ENCODE data around the gene IRF2. TPM values are rescaled to one million over a fixed set of nuclear protein-coding genes. Genes with fewer than 3 reads are reported as not detected.
"Not testable (repeated sequence)": the region's sequence is repeated elsewhere in the genome, so short reads cannot be mapped to it uniquely, and the experiment has no call there.

IRF2 gene
- total RNA-seq, 1 donor from 2014 or later, result 27.6 TPM

GRCh38 chr4:184344435-184344834, 129.9 kb downstream of the IRF2 start:
- no peaks in the 10 kb centered on the region for H3K36me3 Mint-ChIP-seq (ENCODE audit: low read depth, unreplicated experiment)
- peak overlapping the region; percentile 77 for H3K27ac Mint-ChIP-seq (ENCODE audit: unreplicated experiment)
- peaks cover 13% of the 10 kb centered on the region for H3K27me3 Mint-ChIP-seq (ENCODE audit: unreplicated experiment)
- no peaks in the 10 kb centered on the region for H3K9me3 Mint-ChIP-seq (ENCODE audit: unreplicated experiment)
- H3K4me1 Mint-ChIP-seq (ENCODE audit: unreplicated experiment), result peaks cover 41% of the 10 kb centered on the region
- no peak for DNase-seq (ENCODE audit: low spot score)
- no peak for TF ChIP-seq CTCF (IDR thresholded peaks at IDR 0.05; ENCODE audit: unreplicated experiment)
- peak overlapping the region; percentile 82 for H3K4me3 Mint-ChIP-seq (ENCODE audit: unreplicated experiment)

GRCh38 chr4:184343502-184344177, 130.7 kb downstream of the IRF2 start:
- no peak for TF ChIP-seq CTCF (IDR thresholded peaks at IDR 0.05; ENCODE audit: unreplicated experiment)
- H3K27ac Mint-ChIP-seq (ENCODE audit: unreplicated experiment), result peak overlapping the region; percentile 97
- no peaks in the 10 kb centered on the region for H3K36me3 Mint-ChIP-seq (ENCODE audit: low read depth, unreplicated experiment)
- peak; percentile 60 for DNase-seq (ENCODE audit: low spot score)
- peaks cover 11% of the 10 kb centered on the region for H3K27me3 Mint-ChIP-seq (ENCODE audit: unreplicated experiment)
- H3K4me3 Mint-ChIP-seq (ENCODE audit: unreplicated experiment), result peak overlapping the region; percentile 92
- H3K9me3 Mint-ChIP-seq (ENCODE audit: unreplicated experiment), result no peaks in the 10 kb centered on the region
- peaks cover 33% of the 10 kb centered on the region for H3K4me1 Mint-ChIP-seq (ENCODE audit: unreplicated experiment)

GRCh38 chr4:184342857-184343237, 131.5 kb downstream of the IRF2 start:
- H3K36me3 Mint-ChIP-seq (ENCODE audit: low read depth, unreplicated experiment); H3K27me3 Mint-ChIP-seq (ENCODE audit: unreplicated experiment); H3K9me3 Mint-ChIP-seq (ENCODE audit: unreplicated experiment); DNase-seq (ENCODE audit: low spot score): not testable (repeated sequence)
- Mint-ChIP-seq H3K4me1 (ENCODE audit: unreplicated experiment) (peaks cover 25% of the 10 kb centered on the region), H3K27ac (ENCODE audit: unreplicated experiment) (peak overlapping the region; percentile 97), H3K4me3 (ENCODE audit: unreplicated experiment) (peak overlapping the region; percentile 92)

- Mint-ChIP-seq H3K27me3 (ENCODE audit: unreplicated experiment) (peaks cover 6% of the 10 kb centered on the region), H3K4me3 (ENCODE audit: unreplicated experiment) (no peak overlapping the region), H3K27ac (ENCODE audit: unreplicated experiment) (no peak overlapping the region)
Observed at GRCh38 chr4:184342167-184342856, 132.0 kb downstream of the IRF2 start.

GRCh38 chr4:184339398-184340193, 134.8 kb downstream of the IRF2 start:
- not testable (repeated sequence) for H3K36me3 Mint-ChIP-seq (ENCODE audit: low read depth, unreplicated experiment); H3K4me3 Mint-ChIP-seq (ENCODE audit: unreplicated experiment); DNase-seq (ENCODE audit: low spot score); H3K27me3 Mint-ChIP-seq (ENCODE audit: unreplicated experiment); H3K27ac Mint-ChIP-seq (ENCODE audit: unreplicated experiment); H3K9me3 Mint-ChIP-seq (ENCODE audit: unreplicated experiment)
- peaks cover 11% of the 10 kb centered on the region for H3K4me1 Mint-ChIP-seq (ENCODE audit: unreplicated experiment)

More at GRCh38 chr4:184342167-184342856, 132.0 kb downstream of the IRF2 start:
- no peak for DNase-seq (ENCODE audit: low spot score)
- no peaks in the 10 kb centered on the region for H3K9me3 Mint-ChIP-seq (ENCODE audit: unreplicated experiment)
- H3K4me1 Mint-ChIP-seq (ENCODE audit: unreplicated experiment), result peaks cover 20% of the 10 kb centered on the region
- no peaks in the 10 kb centered on the region for H3K36me3 Mint-ChIP-seq (ENCODE audit: low read depth, unreplicated experiment)
- no peak for TF ChIP-seq CTCF (IDR thresholded peaks at IDR 0.05; ENCODE audit: unreplicated experiment)
